Left ventricle myocardium inferior (tissue), 1 donor: Measurements from ENCODE around the gene NR1D2. TPM values are rescaled to one million over a fixed set of nuclear protein-coding genes. Genes with fewer than 3 reads are reported as not detected.

Experiments used
- DNase-seq: peaks from one replicate; pipeline ENCODE4 v3.0.0-alpha.2; 2020
- H3K27ac ChIP-seq: fragments of 200-600 bp; replicated peaks from 2 replicates; pipeline ENCODE4 v1.8.0; 2021
- H3K27me3 ChIP-seq: fragments of 200-600 bp; 2 replicates; pipeline ENCODE4 v1.8.0; 2021; ENCODE audit warnings: low read depth
- H3K36me3 ChIP-seq: fragments of 200-600 bp; 2 replicates; pipeline ENCODE4 v1.8.0; 2021
- H3K4me1 ChIP-seq: fragments of 200-600 bp; 2 replicates; pipeline ENCODE4 v1.8.0; 2021
- H3K4me3 ChIP-seq: fragments of 200-600 bp; 2 replicates; pipeline ENCODE4 v1.8.0; 2021; ENCODE audit warnings: mild to moderate bottlenecking, moderate library complexity
- H3K9me3 ChIP-seq: fragments of 200-600 bp; replicated peaks from 2 replicates; pipeline ENCODE4 v1.8.0; 2021
- intact Hi-C: fragments of 100-400 bp; cut with micrococcal nuclease; formaldehyde crosslinking; loops from one replicate; pipeline ENCODE4 v1.11.0; 2022
- total RNA-seq: library from RNA; stranded (reverse); fragmentation: NEBNext Ultra II Directional; extraction: Animal tissue kit (Norgen Biotek cat#: 25700); gene quantifications from one replicate; pipeline ENCODE4 v1.2.1, GENCODE V29; 2021
- TF ChIP-seq, protein P1 (sequence below): fragments of 200-600 bp; IDR thresholded peaks from 2 replicates; pipeline ENCODE4 v1.8.0; 2021; ENCODE audit warnings: antibody characterized with exemption, mild to moderate bottlenecking, borderline replicate concordance
- donor health status: DM: no; HTN: yes; CAD: no; lungs with severe emphysema.

NR1D2 gene
- total RNA-seq, 1 donor from 2014 or later: 43.5 TPM

DNA sequence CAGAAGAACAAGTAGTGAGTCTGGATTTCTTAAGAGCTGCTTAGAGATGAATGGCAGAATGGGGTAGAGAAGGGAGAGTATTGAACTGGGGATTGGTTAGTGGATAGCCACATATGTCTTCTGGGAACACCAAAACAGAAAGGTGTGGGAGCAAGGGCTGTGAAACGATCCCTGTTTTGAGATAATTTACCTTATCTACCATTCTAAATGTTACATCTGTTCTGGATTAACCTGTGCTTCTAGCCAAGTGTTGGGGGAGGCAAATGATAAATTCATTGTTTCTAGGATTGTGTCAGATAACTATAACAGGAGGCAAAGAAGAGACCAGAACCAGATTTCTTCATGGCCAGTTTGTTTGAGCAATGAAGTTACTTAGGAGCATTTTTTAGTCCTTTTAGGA, 8.4 kb downstream of the NR1D2 start:
- intact Hi-C loops: no loop called here
- Histone ChIP-seq H3K9me3 (no peaks in the 10 kb centered on the region), H3K27ac (no peak overlapping the region), H3K27me3 (no peaks in the 10 kb centered on the region), H3K36me3 (peaks cover 29% of the 10 kb centered on the region), H3K4me3 (no peak overlapping the region), H3K4me1 (peaks cover 84% of the 10 kb centered on the region)
- TF ChIP-seq, protein P1, sequence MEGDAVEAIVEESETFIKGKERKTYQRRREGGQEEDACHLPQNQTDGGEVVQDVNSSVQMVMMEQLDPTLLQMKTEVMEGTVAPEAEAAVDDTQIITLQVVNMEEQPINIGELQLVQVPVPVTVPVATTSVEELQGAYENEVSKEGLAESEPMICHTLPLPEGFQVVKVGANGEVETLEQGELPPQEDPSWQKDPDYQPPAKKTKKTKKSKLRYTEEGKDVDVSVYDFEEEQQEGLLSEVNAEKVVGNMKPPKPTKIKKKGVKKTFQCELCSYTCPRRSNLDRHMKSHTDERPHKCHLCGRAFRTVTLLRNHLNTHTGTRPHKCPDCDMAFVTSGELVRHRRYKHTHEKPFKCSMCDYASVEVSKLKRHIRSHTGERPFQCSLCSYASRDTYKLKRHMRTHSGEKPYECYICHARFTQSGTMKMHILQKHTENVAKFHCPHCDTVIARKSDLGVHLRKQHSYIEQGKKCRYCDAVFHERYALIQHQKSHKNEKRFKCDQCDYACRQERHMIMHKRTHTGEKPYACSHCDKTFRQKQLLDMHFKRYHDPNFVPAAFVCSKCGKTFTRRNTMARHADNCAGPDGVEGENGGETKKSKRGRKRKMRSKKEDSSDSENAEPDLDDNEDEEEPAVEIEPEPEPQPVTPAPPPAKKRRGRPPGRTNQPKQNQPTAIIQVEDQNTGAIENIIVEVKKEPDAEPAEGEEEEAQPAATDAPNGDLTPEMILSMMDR: no peak
- no peak for DNase-seq

DNA sequence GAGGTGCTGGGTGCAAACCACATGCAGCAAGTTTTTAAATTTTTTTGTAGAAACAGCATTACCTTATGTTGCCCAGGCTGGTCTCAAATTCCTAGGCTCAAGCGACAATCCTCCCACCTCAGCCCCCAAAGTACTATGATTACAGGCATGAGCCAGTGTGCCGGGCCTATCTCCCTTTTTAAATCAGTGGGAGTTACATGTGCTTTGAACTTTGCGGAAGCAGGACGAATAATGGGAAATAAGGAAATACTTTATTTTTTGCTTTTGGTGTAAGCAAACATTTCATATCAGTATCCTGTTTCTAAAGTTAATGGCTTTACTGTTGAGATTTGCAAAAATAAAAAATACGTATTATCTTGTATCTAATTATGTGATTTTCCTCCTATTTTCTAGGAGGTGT, 9.1 kb downstream of the NR1D2 start:
- intact Hi-C loops: no loop called here

DNA sequence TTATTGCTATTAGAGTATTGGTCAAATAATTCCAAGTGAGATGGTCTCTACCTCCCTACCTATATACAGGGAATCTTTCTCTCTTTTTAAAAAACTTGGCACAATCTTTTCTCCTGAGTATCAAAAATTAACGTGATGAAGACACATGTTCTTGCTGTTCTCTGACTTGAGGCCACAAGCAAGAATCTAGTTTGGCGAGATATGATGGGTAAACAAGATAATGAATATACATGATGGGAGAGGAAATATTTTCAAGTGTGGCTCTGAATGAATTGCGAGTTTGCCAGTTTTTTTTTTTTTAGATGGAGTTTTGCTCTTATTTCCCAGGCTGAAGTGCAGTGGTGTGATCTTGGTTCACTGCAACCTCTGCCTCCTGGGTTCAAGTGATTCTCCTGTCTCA, 11.6 kb downstream of the NR1D2 start:
- peaks cover 54% of the 10 kb centered on the region for H3K36me3 ChIP-seq
- H3K27ac ChIP-seq: no peak overlapping the region
- peaks cover 64% of the 10 kb centered on the region for H3K4me1 ChIP-seq
- H3K27me3 ChIP-seq: no peaks in the 10 kb centered on the region
- TF ChIP-seq, protein P1: no peak
- no peaks in the 10 kb centered on the region for H3K9me3 ChIP-seq
- DNase-seq: no peak
- intact Hi-C loops: no loop called here
- H3K4me3 ChIP-seq: no peak overlapping the region

More for the DNA sequence above, 9.1 kb downstream of the NR1D2 start:
- TF ChIP-seq, protein P1: no peak
- Histone ChIP-seq H3K4me3 (no peak overlapping the region), H3K9me3 (no peaks in the 10 kb centered on the region), H3K27ac (peak overlapping the region; percentile 3), H3K36me3 (peaks cover 30% of the 10 kb centered on the region), H3K4me1 (peaks cover 84% of the 10 kb centered on the region), H3K27me3 (no peaks in the 10 kb centered on the region)
- DNase-seq: no peak

DNA sequence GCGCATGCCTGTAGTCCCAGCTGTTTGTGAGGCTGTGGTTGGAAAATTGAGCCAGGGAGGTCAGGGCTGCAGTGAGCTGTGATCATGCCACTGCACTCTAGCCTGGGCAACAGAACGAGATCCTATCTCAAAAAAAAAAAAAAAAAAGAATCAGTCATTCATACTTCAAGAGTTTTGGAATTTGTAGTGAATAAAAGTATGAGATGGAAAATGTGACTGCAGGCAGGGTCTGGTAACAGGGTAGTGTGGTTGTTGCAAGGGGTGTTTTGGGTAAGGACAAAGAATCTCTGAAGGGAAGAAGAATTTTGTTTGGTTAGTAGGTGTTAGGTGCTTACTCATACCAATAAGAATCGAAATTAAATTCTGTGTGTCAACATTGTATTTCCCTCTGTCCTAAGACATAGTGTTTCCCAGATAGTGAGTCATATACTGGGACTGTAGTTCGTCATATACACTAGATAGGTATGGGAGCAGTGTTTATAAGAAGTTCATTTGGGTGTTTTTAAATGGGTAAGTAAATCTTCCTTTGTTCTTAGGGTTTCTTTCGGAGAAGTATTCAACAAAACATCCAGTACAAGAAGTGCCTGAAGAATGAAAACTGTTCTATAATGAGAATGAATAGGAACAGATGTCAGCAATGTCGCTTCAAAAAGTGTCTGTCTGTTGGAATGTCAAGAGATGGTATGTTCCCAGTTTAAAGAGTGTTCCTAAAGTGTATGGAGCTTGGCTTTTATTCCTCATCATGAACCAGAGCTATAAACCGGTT, 14.2 kb downstream of the NR1D2 start:
- DNase-seq: no peak
- TF ChIP-seq, protein P1: no peak
- Histone ChIP-seq H3K4me1 (peaks cover 48% of the 10 kb centered on the region), H3K27ac (no peak overlapping the region), H3K27me3 (no peaks in the 10 kb centered on the region), H3K9me3 (no peaks in the 10 kb centered on the region), H3K4me3 (no peak overlapping the region), H3K36me3 (peaks cover 79% of the 10 kb centered on the region)
- intact Hi-C loops: no loop called here

DNA sequence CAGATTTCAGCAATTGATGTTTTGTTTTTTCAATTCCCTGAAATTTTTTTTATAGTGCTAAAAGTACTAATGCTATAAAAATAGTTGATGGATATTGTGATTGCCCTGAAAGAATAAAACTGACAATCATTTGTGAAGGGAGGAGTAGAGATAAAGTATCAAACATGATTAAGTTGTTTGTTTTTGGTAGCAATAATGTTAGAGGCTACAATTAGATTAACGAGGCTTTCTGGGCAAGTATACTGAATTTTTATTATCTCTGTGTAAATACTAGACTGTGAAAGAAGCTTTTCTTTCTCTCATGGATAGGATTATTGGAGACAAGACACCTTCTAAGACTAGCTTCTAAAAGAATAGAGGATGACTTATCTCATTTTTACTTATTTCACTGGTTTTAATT, 15.6 kb downstream of the NR1D2 start:
- H3K27ac ChIP-seq: no peak overlapping the region
- H3K36me3 ChIP-seq: peaks cover 80% of the 10 kb centered on the region
- H3K4me3 ChIP-seq: no peak overlapping the region
- no peaks in the 10 kb centered on the region for H3K27me3 ChIP-seq
- H3K4me1 ChIP-seq: peaks cover 45% of the 10 kb centered on the region
- H3K9me3 ChIP-seq: no peaks in the 10 kb centered on the region
- TF ChIP-seq, protein P1: no peak
- intact Hi-C loops: no loop called here
- no peak for DNase-seq
